CMK (cell line): ENCODE data around the gene WDR72.
"Not testable (repeated sequence)": the region's sequence is repeated elsewhere in the genome, so short reads cannot be mapped to it uniquely, and the experiment has no call there.

Experiments used
- DNase-seq: peaks from one replicate; pipeline ENCODE4 v3.0.0-alpha.2; 2010; ENCODE audit warnings: low read depth

WDR72 gene

DNA sequence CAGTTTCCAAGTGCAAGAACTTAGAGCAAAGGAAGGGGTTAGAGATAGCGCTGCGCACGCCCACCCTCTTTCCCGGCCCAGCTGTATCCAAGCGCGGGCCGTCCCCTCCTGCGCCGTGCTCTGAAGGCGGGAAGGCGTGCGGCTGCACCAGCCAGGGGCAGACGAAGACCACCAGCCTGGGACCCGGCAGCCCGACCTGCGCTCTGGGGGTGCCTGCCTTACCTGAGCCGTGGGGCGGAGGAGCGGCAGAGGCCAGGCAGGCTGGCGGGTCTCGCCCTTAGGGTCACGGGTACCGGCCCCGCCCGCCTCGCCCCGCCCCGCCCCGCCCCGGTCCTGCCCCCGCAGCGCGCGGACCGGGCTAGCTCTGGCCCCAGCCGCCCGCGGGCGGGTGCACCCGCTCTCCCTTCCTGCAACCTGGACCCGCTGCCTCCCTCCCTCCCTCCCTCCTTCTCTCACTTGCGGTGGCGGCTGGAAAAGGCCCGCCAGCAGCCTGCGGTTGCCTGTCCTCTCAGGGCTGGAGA lies at the start of gene WDR72:
TSS of gene WDR72 (minus strand) at position 253 of the 521 bp plus-strand sequence. CDS start 26,514 bp downstream, outside the sequence.
- DNase-seq: no peak

DNA sequence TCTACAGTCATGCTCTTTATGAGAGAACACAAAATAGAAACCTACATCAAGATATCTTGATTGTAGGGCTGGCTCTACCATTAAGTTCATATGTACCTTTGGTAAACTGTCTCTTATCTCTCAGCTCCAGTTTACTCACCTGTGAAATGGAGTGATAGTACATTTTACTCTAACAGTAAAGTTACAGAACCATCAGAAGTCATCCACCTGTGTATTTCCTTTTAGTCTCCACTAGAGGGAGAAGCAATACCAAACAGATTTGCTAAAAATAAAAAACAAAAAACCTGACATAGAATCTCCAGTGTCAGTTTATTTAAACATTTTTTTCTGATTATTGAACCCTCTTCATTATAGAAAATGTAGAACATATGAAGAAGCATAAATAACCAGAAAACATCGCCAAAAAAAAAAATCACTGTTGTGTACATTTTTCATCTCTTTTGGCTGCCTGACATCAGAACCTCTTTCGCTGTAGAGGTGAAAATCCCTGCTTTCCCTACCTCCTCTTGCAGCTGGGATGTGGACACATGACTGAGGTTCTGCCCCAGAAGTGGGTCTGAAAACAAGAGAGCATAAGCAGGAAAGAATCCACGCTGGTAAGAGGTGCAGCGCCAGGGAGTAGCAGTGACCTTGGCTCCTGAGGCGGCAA lies 48.7 kb upstream of the WDR72 start:
- DNase-seq: no peak

DNA sequence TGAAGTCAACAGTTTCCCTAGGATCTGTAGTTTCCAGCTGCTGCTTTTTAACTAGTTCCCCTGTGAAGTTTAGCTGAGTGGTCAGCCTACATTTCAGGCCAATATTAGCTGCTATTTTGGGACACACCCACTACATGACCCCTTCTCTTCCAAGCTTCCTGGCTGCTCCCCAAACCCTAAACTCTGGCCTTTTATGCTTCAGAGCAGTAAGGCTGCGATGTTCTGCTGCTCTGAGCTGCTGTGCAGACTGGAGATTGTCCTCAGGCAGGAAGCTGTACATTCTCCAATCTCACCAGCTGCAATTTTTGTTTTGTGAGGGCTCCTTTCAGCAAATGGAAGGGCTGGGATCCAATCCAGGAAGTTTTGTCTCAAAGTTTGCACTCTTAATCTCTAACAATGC lies 48.0 kb upstream of the WDR72 start:
- no peak for DNase-seq

DNA sequence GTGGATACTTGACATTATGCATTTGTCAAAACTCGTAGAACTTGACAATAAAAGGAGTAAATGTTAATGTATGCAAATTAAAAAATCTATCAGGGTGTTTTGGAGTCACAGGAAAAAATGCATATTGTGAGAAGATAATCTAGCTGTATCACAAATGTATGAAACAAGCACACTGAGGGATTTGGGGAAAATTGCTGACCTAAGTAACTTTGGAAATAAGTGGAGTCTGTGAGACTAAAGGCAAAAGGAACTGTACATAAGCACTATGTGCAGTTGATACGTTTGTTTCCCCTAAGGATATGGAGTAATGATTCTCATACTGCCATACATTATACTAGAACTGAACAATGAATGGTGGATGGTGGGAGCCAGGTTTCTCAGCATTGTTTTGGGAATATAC lies 43.2 kb upstream of the WDR72 start:
- no peak for DNase-seq

DNA sequence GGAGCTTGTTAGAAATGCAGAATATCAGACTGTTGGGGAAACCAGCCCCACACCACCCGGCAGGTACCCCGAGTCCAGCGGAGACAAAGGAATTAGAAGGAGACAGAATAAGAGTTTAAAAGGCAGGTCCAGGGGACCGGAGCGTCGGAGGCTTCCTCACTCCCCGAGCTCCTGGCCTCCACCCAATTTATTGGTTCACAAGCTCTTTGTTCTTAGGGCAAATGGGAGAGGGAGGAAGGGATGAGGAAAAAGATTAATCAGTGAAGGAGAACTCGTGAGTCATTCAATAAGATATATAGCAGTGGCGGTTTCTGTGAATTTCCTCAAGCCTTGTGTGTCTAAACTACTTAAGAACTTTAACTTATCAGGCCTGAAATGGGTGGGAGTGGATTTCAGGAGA lies 32.1 kb upstream of the WDR72 start:
- no peak for DNase-seq

DNA sequence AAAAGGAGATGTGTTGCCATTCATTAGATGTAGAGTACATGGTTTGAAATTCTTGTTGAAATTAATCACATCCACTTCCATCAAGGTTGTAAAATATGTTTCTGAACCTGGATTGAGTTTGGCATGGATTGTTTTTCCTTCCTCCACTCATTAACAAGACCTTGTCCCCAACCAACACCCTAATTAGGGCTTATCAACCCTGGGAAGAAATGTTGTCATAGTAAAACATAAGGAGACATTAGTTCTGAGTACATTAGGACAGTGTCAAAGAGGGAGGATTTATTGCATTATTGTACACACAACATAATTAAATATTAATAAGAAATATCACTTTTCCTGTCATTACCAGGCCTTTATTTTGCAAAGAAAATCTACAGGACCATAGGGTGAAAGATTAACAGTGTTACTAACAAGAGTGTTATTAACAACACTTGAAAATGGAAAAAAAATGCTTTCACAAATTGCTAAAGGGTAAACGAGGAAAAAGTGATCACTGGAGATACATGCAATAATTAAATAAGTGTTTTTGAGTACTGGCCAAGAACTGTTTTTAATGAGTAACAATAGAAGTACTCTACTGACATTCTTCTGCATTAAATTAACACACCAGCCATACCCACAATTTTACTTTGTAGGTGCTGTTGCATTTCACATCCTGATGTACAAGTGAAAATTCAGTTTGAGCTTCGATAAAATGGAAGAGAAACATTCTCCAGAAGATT lies 30.4 kb upstream of the WDR72 start:
- DNase-seq: no peak

DNA sequence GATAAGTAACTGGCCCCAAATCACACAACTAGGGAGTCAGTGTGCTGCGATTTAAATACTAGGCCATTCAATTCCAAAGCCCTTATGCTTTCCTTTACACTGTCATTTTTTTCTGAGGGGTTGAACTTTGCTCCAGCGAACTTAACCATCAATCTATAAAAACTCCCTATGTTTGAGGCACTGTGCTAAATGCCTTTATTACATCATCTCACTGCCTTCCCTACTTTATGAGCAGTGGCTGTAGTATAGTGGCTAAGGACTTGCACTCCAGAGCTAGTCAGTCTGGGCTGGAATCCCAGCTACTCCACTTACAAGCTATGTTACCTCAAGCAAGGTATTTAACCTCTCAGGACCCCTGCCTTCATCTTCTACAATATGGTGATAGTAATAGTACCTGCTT lies 26.9 kb upstream of the WDR72 start:
- DNase-seq: no peak

DNA sequence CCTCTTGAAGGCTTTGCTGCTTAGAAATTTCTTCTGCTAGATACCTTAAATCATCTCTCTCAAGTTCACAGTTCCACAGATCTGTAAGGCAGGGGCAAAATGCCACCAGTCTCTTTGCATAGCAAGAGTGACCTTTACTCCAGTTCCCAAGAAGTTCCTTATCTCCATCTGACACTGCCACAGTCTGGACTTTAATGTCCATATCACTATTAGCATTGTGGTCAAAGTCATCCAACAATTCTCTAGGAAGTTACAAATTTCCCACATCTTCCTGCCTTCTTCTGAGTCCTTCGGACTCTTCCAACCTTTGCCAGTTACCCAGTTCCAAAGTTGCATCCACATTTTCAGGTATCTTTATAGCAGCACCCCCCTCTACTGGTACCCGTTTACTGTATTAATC lies 25.8 kb upstream of the WDR72 start:
- not testable (repeated sequence) for DNase-seq

DNA sequence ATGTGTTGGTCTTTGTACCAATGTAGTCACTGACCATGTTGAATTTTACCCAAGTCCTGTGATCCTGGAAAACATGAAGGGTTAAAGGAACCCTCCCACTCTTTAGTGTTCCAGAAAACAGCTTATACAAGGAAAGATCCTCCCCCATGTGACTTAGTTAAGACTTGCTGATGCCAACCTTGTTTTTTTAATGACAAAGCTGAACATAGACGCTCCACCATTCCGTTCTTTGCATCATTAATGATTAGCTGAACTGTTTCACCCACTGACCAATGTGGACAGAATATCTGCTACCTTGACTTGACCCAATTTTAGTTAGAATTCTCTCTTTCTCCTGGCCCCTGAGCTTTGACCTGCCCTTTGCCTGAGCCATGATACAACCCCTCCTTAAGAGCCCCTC lies 3.5 kb upstream of the WDR72 start:
- no peak for DNase-seq

DNA sequence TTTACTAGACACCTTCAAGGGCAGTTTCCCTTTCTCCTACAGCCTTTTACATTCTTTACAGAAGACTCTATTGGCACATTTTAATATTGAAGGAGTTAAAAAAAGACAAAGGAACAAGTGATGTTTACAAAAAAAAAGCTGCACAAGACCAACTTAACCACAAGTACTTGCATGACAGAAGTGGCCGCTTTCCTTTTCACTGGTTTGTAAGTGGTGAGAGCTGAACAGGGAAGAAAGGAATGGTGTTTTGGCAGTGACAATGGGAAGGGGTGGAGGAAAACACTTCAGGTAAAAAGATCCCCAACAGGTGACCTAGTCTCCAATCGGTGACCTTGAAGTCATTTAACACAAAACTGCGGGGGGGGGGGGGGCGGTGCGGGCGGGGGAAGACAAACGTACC lies 1.1 kb downstream of the WDR72 start:
- DNase-seq: no peak

DNA sequence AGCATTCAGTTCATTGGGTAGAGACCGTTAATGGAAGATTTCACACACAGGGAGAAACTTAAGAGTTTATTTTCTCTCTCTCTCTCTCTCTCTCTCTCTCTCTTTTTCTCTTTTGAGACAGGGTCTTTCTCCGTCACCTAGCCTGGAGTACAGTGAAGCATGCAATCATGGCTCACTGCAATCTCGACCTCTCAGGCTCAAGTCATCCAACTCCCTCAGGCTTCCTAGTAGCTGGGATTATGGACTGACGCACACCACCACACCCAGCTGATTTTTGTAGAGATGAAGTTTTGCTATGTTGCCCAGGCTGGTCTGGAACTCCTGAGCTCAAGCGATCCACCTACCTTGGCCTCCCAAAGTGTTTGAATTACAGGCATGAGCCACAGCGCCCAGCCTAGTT lies 1.6 kb downstream of the WDR72 start:
- DNase-seq: no peak

DNA sequence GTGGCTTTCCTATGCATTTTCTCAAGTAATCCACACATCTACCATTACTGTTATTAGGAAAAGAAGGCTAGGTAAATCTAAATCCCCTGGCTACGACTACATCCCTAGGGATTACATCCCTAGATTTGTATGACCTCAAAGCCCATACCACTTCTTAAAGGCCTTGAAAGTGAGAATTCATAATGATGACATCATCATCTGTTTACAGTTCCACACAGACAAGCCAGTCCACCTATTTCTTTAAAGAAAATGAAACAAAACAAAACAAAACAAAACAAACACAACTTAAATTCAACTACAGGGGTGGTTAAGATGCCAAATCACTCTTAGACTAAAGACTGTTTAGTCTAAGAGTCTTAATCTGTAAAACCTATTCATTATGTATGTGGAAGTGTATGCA lies 5.7 kb downstream of the WDR72 start:
- DNase-seq: no peak

DNA sequence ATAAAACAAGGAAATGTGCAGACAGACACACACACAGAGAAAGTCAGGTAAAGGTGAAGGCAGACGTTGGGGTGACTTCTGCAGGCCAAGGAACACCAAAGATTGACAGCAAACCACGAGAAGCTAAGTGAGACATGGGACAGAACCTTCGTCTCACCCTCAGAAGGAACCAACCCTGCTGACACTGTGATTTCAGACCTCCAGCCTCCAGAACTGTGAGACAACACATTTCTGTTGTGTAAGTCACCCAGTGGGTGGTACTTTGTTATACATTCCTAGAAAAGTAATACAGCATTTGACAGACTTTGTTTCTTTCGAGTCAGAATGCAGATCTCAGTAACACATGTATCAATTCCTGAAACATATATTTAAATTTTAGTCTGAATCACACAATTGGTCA lies 7.1 kb downstream of the WDR72 start:
- no peak for DNase-seq

DNA sequence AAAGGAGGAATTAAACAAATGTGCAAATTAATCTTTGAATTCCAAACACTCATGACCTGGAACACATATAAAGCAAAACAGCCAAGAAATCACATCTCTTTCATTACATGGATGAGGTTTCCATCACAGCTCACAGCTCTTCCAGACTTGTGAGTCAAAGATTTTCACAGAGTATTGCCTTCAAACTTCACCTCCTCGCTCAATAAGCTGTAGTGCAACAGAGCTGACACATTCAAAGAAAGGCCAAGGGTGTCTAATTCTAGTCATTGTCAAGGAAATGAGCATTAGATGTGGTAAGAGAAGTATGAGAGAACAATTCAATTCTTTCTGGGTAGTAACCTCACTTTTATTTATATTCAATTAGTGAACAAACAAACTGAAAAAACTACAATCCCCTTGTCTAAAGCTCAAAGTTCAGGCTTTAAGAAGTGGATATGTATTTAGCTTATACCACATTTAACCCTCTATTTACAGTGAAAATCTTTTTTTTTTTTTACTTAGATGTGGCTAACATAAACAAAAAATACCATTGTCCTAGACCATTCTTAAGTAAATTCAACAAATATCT lies 11.9 kb downstream of the WDR72 start:
- no peak for DNase-seq

DNA sequence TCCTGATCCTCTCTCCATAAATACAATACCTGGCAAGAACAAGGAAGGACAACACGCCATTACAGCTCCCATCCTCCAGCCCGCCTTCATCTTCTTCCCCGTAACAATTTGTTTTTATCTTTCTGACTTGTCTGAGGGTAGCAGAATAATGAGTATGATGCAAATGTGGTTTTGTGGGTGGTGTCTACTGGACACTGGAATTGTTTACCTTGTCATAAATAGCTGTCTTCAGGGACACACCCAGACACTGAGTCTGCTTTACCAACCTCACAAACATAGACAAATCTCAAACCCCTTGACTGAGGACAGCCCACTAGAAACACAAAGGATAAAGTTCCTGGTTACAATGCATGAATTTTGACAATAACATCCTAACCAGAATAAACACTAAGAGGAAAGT lies 13.4 kb downstream of the WDR72 start:
- no peak for DNase-seq

DNA sequence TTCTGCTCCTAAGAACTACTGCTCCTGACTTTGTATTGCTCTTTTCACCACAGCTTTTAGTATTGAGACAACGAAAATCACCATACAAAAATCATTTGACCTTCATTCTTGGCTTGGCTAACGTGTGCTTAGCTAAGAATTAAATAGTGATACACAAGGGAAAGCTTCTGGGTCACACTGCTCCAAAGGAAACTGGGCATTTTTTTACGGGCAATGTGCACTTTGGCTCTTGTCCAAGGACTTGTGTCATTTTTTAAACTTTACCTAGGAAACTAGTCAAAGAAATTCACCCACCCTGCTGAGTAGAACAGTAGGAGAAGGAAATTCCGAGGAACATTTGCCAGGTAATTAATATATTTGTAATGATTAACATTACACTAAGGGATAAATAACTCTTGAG lies 19.8 kb downstream of the WDR72 start:
- no peak for DNase-seq

DNA sequence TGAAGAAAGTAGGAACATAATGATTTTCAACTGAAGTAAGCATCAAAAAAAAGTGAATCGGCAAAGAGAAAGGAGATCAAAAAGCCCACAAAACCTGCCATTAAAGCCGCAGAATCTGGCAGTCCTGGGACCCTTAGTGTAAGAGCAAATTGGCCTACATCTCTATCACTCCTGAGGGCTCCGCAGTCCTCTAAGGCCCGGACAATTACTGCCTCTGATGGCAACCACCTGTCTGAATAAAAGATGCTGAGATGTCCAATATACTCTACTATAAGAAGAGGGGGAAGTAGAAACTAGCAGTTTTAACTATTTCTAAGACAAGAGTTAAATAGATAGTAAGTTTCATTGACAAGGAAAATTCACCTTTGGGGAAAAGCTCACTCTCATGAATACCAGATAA lies 20.3 kb downstream of the WDR72 start:
- DNase-seq: no peak

DNA sequence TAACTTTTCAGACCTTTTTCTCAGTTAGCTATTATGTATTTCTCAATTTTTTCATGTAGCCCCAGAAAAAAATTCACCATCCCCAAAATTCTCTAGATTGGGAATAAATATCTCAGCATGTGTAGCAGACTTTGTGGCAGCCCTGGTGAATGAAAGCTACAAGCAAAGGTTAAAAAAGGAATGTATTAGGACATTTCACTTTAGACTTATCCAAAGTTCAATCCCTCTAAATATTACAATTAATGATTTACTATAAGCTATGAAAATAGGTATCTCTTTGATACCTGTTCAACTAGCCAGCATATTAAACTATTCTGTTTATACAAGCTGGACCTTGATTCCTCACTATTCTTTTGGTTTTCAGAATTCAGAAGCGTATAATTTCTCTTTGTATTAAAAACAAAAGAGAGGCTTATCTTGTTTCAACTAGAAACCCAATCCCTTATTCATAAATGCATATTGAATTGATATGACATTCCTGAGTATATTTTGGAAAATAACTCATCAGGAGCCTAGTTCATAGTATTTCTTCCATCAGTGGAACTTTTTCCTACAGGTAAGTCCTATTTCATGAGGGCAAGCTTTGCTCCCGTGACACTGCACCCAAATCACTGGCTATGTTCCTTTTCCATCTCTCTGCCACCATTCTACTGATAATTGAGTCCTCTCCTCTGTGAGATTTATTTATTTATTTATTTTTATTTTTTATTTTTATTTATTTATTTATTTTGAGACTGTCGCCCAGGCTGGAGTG lies 38.0 kb downstream of the WDR72 start:
- DNase-seq: no peak

DNA sequence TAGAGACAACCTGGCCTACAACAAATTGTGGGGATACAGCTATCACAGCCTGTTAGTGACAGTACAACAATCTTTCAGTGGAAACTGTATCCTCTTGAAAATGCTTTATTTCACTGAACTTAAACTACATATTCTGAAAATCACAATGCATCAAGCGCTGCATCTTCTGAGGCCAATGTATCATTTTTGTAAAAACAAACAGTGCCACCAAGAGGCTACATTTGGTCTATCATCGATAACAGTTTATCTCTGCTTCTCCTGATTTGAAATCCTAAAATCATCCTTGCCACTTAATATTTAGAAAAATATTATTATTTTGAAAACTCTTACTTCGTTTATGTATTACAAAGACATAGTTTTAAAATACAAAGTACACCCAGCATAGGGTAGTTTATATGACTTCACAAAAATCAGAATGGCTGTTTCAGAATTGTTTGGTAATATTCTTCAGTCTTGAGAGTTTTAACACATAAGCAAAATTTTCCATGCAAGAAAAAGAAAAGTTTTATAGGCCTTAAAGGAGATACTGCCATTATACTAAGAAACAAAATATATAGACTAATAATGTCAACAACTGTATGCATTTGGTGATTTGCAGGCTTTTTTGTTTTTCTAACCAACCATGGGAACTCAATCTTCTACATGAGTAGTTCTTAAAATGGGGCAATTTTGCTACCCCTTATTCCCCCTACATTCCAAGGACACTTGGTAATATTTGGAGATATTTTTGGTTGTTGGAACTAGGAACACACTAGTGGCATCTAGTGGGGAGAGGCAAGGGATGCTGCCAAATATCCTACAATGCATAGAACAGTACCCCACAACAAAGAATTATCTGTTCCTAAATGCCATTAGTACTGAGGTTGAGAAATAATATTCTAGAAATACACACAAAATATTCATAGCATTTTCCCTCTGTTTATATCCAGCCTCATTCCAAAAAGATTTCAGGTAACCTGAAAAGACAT lies 42.3 kb downstream of the WDR72 start:
- DNase-seq: no peak

DNA sequence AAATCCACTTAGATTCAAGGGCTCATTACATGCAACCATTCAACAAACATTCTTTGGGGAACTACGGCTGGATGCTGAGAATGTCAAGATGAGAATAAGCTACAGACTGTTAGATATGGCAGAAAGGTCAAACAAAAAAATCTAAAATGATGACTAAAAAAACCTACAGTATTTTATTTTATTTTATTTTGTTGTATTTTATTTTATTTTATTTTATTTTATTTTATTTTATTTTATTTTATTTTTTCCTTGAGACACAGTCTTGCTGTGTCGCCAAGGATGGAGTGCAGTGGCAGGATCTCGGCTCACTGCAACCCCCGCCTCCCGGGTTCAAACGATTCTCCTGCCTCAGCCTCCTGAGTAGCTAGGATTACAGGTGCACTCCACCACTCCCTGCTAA lies 46.2 kb downstream of the WDR72 start:
- DNase-seq: no peak

DNA sequence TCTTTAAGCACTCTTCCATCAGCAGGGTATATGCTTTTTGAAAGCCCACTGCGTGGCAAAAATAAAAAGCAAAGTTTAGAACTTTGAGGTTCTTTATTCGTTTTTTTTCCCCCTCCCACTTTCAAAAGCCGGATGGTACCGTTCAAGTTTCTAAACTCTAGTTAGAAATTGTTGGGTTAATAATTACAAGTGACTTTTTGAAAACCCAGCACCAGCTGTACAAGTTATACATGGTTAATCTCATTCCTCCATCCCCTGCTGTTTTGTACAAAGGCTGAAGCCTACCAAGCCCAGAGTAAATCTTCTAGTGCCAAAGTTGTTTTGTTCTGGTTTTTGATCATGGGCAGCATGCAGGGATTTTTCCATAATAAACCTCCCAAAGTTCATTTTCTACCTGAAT lies 48.6 kb downstream of the WDR72 start:
- no peak for DNase-seq

DNA sequence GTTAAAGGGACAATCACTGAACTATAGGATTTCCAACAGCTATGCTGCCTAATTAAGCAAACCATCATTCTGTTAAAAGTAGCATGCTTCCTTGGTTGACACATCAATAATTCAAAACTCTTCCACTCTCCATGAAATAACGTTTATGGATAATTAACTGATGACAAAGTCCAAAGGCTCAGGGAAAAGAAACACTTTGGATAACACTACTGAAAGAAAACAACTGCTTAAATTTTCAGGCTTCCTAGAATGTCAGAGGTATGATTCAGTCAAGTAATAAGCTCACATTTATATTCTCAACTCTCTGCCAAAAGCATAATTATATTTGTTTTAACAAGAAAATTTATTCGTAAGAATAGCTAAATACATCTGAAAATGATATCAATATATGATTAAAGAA lies 49.6 kb downstream of the WDR72 start:
- DNase-seq: no peak
